K562 treated with DMSO at 1 percent for 48 hours (cell line): ENCODE data around the gene ERCC5. TPM values are rescaled to one million over a fixed set of nuclear protein-coding genes. Genes with fewer than 3 reads are reported as not detected.

Experiments used
- total RNA-seq: library from RNA; unstranded; fragments of 300-600 nt; gene quantifications from 2 replicates; pipeline ENCODE4 v1.2.3, GENCODE V29; 2022; ENCODE audit warnings: low replicate concordance; ENCODE audit errors: extremely low read depth

ERCC5 gene
- total RNA-seq: not detected in 2 replicates

DNA sequence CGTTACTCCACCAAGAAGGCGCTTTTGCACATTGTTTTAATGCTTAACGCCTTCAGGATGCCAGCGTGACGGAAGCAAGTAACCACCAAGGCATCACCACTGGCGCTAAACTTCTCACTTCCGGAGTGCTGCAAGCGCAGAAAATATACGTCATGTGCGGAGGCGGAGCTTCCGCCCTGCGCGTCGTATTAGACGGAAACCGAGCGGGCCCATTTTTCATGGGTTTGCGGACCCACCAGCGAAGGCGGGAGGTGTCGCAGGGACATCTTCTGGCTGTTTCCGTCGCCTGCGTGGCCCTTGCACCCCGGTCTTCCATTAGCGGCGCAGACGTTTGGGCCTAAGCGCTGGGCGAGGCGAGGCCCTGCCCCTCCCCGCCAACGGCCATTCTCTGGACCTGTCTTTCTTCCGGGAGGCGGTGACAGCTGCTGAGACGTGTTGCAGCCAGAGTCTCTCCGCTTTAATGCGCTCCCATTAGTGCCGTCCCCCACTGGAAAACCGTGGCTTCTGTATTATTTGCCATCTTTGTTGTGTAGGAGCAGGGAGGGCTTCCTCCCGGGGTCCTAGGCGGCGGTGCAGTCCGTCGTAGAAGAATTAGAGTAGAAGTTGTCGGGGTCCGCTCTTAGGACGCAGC, at the start of gene ERCC5:
Gene ERCC5 (plus strand): TSS at position 403 of the 631 bp plus-strand sequence. CDS start 235 bp downstream, outside the sequence.

DNA sequence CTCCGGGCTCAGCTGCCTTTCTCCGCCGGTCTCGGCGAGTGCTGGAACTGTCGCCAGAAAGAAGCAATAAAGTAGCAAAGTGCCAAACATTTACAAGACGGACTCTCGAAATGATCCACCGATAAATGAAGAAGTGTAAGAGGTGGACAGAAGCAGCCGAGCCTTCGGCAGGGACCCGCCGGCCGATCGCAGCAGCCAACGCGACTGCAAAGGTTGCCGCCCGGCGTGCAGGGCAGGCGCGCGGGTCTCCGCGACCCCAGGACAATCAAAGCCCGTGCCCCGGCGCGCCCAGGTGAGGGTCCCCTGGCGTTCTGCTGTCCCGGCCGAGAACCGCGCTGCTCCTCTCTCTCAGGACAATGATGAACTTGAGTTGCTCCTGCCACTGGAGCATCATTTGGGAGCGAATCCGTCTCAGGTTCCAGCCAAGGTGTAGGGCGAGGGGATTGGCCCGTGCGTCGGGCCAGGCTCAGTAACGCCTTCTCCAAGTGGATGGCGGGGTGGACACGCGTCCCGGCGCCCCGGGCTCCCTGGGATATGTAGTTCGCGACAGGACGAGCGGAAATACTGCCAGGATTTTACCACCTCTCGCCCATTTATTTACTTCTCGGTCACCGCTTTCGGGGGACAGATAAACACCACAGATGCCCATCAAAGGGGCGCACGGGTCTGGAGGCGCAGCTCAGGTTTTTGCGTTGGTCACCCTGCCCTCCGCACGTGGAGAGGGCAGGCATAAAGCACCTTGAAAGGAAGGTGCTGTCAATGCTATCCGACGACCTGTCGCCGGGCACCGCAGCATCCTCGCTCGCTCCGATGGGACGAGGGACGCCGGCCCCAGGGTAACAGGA, 47.0 kb upstream of the ERCC5 start, which contains the start of the genes BIVM and POGLUT2:
Gene BIVM (plus strand): TSS at position 539 of the 845 bp plus-strand sequence. CDS start 8,149 bp downstream, outside the sequence.
Gene POGLUT2 (minus strand): TSS at position 396 of the 845 bp plus-strand sequence. CDS start 306 bp downstream, at position 90.

Other genes starting within 250 kb of the ERCC5 start
- not detected in 2 replicates for gene TPP2, start 249.0 kb upstream of the ERCC5 start, total RNA-seq
- not detected in 2 replicates for gene METTL21C, start 151.0 kb upstream of the ERCC5 start, total RNA-seq
- not detected in 2 replicates for gene TEX30, start 72.2 kb upstream of the ERCC5 start, total RNA-seq
- gene POGLUT2, start 47.1 kb upstream of the ERCC5 start, total RNA-seq: not detected in 2 replicates
- not detected in 2 replicates for gene BIVM, start 46.9 kb upstream of the ERCC5 start, total RNA-seq
- not detected in 2 replicates for gene SLC10A2, start 220.4 kb downstream of the ERCC5 start, total RNA-seq